SJSA1 (cell line): ENCODE results near the gene CACNB2. TPM values are rescaled to one million over a fixed set of nuclear protein-coding genes. Genes with fewer than 3 reads are reported as not detected.

ENCODE experiments used
- DNase-seq, 2 experiments: peaks; one replicate each; pipeline ENCODE4 v3.0.0-alpha.2; 2015 to 2020; ENCODE audit warnings: low spot score in 2 of 2, low read depth in 1 of 2
- H3K27ac ChIP-seq: fragments of 250-450 bp; sonication (Bioruptor Pico); 2 replicates; pipeline ENCODE4 v1.5.1; 2020; ENCODE audit warnings: mild to moderate bottlenecking, moderate library complexity
- H3K27me3 ChIP-seq: fragments of 250-450 bp; sonication (Bioruptor Pico); replicated peaks from 2 replicates; pipeline ENCODE4 v1.5.1; 2020; ENCODE audit warnings: mild to moderate bottlenecking, moderate library complexity
- H3K36me3 ChIP-seq: fragments of 250-450 bp; sonication (Bioruptor Pico); 2 replicates; pipeline ENCODE4 v1.5.1; 2020; ENCODE audit warnings: mild to moderate bottlenecking
- H3K4me1 ChIP-seq: fragments of 250-450 bp; sonication (Bioruptor Pico); replicated peaks from 2 replicates; pipeline ENCODE4 v1.6.1; 2021; ENCODE audit warnings: mild to moderate bottlenecking
- H3K4me3 ChIP-seq: fragments of 250-450 bp; sonication (Bioruptor Pico); 2 replicates; pipeline ENCODE4 v1.5.1; 2020; ENCODE audit warnings: mild to moderate bottlenecking
- H3K9me3 ChIP-seq: fragments of 250-450 bp; sonication (Bioruptor Pico); replicated peaks from 2 replicates; pipeline ENCODE4 v1.5.1; 2020; ENCODE audit warnings: mild to moderate bottlenecking
- total RNA-seq: library from RNA; depleted of rRNA; stranded (reverse); fragments of >200 nt; shearing (Covaris generic); gene quantifications from 2 replicates; pipeline ENCODE4 v1.2.3, GENCODE V29; 2014

Gene CACNB2
- total RNA-seq, 1 experiment from 2014 or later: not detected

DNA sequence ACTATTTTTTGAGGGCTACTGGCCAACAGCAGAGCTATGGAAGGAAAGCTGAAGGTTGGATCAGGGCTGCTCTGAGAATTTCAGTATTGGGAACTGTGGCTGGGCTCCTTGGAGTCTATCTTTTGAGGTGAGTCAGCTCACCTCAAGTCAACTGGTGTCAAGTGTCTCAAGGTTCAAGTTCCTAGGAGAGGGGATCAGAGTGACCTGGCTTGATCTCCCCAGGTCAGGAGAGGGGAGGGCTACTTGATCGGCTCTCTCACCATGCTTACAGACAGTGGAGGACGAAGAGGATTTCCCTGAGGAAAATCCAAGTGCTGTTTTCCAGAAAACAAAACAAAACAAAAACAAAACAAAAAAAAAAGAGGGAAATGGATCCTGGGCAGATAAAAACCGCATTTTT, 132.8 kb downstream of the CACNB2 start:
- Histone ChIP-seq H3K4me3 (no peak overlapping the region), H3K4me1 (no peaks in the 10 kb centered on the region), H3K27me3 (no peaks in the 10 kb centered on the region), H3K9me3 (no peaks in the 10 kb centered on the region), H3K27ac (no peak overlapping the region), H3K36me3 (no peaks in the 10 kb centered on the region)
- DNase-seq: no peak

GRCh38 chr10:18278181-18278580, 138.0 kb downstream of the CACNB2 start:
- DNase-seq: no peak
- Histone ChIP-seq H3K4me3 (no peak overlapping the region), H3K27me3 (no peaks in the 10 kb centered on the region), H3K4me1 (no peaks in the 10 kb centered on the region), H3K27ac (no peak overlapping the region), H3K9me3 (no peaks in the 10 kb centered on the region), H3K36me3 (no peaks in the 10 kb centered on the region)

GRCh38 chr10:18279173-18279572, 138.9 kb downstream of the CACNB2 start:
- DNase-seq: no peak
- H3K4me1 ChIP-seq: no peaks in the 10 kb centered on the region
- H3K27ac ChIP-seq: no peak overlapping the region
- H3K36me3 ChIP-seq: no peaks in the 10 kb centered on the region
- H3K4me3 ChIP-seq: no peak overlapping the region
- H3K9me3 ChIP-seq: no peaks in the 10 kb centered on the region; the same call in 1 of the 2 replicates
- H3K27me3 ChIP-seq: no peaks in the 10 kb centered on the region

- Histone ChIP-seq H3K4me3 (no peak overlapping the region), H3K27ac (no peak overlapping the region), H3K9me3 (no peaks in the 10 kb centered on the region; the same call in 1 of the 2 replicates), H3K36me3 (no peaks in the 10 kb centered on the region), H3K4me1 (no peaks in the 10 kb centered on the region), H3K27me3 (no peaks in the 10 kb centered on the region)
- no peak for DNase-seq
Measured at GRCh38 chr10:18282094-18282493, 141.9 kb downstream of the CACNB2 start.

- 0 out of 2 replicates have a peak, but pooled peaks cover 3% of the 10 kb centered on the region for H3K27me3 ChIP-seq
- no peaks in the 10 kb centered on the region for H3K4me1 ChIP-seq
- no peak overlapping the region for H3K4me3 ChIP-seq
- no peaks in the 10 kb centered on the region for H3K9me3 ChIP-seq
- H3K27ac ChIP-seq: no peak overlapping the region
- DNase-seq: no peak
- no peaks in the 10 kb centered on the region for H3K36me3 ChIP-seq
Measured at GRCh38 chr10:18290651-18291313, 150.6 kb downstream of the CACNB2 start.

DNA sequence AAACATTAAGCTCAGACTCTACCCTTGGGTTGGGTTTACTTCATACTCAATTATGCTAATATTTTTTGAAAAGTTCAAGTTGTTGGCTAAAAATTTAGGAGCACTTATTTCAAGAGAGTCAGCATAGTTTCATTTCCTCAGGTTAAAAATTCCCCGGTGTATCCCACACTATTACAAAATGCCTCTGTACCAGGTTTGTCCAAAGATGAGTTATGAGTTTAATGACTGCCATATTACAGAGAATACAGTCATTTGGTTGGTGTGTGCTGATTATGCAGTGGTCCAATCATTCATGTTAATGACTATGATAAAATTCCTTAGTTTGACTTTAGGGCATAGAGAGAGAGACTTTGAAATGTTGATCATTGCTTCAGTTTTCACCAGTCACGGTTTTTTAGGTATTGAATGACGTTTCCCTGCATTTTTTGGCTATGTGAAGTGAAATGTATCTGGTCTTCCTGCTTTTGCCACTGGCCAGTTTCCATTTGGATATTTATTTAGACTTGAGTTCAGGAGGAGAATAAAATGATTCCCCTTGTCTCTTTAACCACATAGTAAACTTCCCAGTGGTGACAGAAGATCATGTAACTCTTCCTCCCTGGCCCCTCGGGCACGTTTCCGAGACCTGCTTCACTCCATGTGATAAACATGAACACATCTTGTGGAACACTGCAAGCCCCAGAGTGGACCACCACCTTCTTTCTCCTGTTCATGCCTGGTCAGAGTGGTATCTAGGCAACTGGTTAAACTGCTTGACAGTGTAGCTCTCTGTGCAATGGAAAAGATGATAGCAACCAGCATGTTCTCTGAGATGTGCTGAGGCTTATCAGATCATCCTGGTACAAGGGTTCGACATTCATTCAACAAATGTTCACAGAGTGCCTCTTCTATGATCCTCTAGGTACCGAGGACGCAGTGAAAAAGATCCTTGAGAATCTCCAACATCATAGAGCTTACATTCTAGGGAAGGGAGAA, 153.6 kb downstream of the CACNB2 start:
- Histone ChIP-seq H3K4me1 (no peaks in the 10 kb centered on the region), H3K4me3 (no peak overlapping the region), H3K27me3 (0 out of 2 replicates have a peak, but pooled peaks cover 3% of the 10 kb centered on the region), H3K36me3 (no peaks in the 10 kb centered on the region), H3K27ac (no peak overlapping the region), H3K9me3 (no peaks in the 10 kb centered on the region)
- no peak for DNase-seq

GRCh38 chr10:18294633-18295032, 154.4 kb downstream of the CACNB2 start:
- no peaks in the 10 kb centered on the region for H3K36me3 ChIP-seq
- H3K9me3 ChIP-seq: no peaks in the 10 kb centered on the region
- H3K27me3 ChIP-seq: 0 out of 2 replicates have a peak, but pooled peaks cover 3% of the 10 kb centered on the region
- H3K27ac ChIP-seq: no peak overlapping the region
- no peaks in the 10 kb centered on the region for H3K4me1 ChIP-seq
- DNase-seq: no peak
- H3K4me3 ChIP-seq: no peak overlapping the region

DNA sequence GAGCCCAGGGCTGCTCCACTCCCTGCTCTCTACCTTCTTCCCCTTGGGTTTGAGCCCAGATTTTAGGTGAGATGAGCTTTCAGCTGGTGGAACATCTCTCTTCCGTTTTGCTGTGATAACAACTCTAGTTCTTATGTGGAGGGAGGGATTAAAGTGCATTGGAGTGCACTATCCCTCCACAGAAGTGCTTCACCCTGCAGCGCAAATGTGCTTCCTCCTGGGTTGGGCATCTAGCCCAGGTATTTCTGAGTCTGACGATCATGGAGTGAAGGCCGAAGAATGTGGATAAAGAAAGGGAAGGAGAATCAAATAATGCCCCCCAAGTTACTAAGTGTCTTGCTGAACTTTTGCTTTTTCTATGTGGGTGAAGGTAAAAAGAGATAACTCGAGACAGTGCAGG, 157.4 kb downstream of the CACNB2 start:
- Histone ChIP-seq H3K4me1 (no peaks in the 10 kb centered on the region), H3K4me3 (no peak overlapping the region), H3K36me3 (no peaks in the 10 kb centered on the region), H3K9me3 (no peaks in the 10 kb centered on the region), H3K27me3 (0 out of 2 replicates have a peak, but pooled peaks cover 3% of the 10 kb centered on the region), H3K27ac (no peak overlapping the region)
- no peak for DNase-seq

DNA sequence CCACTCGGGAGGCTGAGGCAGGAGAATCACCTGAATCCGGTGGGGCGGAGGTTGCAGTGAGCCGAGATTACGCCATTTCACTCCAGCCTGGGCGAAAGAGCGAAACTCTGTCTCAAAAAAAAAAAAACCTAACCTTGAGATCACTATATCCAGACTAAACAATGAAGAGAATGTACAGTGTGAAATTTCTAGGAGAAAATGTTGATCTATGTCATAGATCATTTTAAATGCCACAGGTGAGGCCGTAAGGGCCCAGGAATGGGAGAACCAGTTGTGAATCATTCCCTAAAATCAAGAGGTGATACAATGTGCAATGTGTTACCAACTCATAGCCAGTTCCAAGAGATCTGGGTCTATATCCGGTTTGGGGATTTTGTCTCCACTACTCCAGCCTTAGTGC, 158.0 kb downstream of the CACNB2 start:
- no peak overlapping the region for H3K4me3 ChIP-seq
- H3K36me3 ChIP-seq: no peaks in the 10 kb centered on the region
- DNase-seq: no peak
- H3K27me3 ChIP-seq: 0 out of 2 replicates have a peak, but pooled peaks cover 2% of the 10 kb centered on the region
- H3K9me3 ChIP-seq: no peaks in the 10 kb centered on the region
- no peaks in the 10 kb centered on the region for H3K4me1 ChIP-seq
- no peak overlapping the region for H3K27ac ChIP-seq

DNA sequence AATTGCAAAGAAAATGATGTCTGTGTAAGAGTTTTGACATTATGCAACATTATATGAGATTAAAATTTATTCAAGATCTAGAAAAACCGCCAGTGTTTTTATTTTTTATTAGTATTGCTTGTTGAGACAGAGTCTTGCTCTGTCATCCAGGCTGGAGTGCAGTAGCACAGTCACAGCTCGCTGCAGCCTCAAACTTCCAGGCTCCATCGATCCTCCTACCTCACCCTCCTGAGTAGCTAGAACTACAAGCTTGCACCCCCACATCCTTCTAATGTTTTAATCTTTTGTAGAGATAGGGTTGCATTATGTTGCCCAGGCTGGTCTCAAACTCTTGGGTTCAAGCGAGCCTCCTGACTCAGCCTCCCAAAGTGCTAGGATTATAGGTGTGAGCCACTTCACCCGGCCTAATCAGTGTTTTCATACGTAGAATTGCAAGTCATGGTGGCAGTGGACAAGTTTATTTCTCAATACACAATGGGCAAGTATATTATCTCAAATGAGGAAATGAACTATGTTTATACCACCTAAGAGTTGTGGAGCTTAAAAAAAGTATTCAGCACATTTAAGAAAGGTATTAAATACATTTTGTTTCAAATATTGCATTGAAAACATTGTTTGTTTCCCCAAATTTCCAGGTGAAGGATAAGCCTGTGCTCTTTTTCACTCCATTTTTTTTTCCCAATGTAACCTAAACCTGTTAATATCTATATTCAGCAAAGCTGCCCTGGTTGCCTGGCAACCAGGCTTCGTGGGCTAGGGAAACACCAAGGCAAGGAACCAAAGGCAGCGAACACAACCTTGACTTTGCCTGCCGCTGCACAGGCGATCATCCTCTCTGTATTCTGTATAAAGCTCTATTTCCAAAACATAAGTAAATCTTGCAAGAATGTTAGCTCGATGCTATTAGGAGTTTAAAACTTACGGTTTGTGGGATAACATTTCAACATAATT, 163.9 kb downstream of the CACNB2 start:
- no peak overlapping the region for H3K4me3 ChIP-seq
- no peaks in the 10 kb centered on the region for H3K36me3 ChIP-seq

GRCh38 chr10:18306031-18306430, 165.8 kb downstream of the CACNB2 start:
- Histone ChIP-seq H3K27ac (no peak overlapping the region), H3K9me3 (no peaks in the 10 kb centered on the region), H3K36me3 (no peaks in the 10 kb centered on the region), H3K27me3 (no peaks in the 10 kb centered on the region), H3K4me1 (no peaks in the 10 kb centered on the region), H3K4me3 (no peak overlapping the region)
- DNase-seq: no peak

More for the DNA sequence above, 163.9 kb downstream of the CACNB2 start:
- no peak overlapping the region for H3K27ac ChIP-seq
- H3K27me3 ChIP-seq: no peaks in the 10 kb centered on the region
- no peak for DNase-seq
- no peaks in the 10 kb centered on the region for H3K9me3 ChIP-seq
- no peaks in the 10 kb centered on the region for H3K4me1 ChIP-seq

GRCh38 chr10:18308600-18308999, 168.4 kb downstream of the CACNB2 start:
- H3K27me3 ChIP-seq: no peaks in the 10 kb centered on the region
- H3K4me1 ChIP-seq: no peaks in the 10 kb centered on the region
- H3K27ac ChIP-seq: no peak overlapping the region
- no peaks in the 10 kb centered on the region for H3K36me3 ChIP-seq
- DNase-seq: no peak
- no peak overlapping the region for H3K4me3 ChIP-seq
- H3K9me3 ChIP-seq: no peaks in the 10 kb centered on the region

GRCh38 chr10:18310761-18311160, 170.5 kb downstream of the CACNB2 start:
- Histone ChIP-seq H3K27ac (no peak overlapping the region), H3K4me1 (no peaks in the 10 kb centered on the region), H3K27me3 (no peaks in the 10 kb centered on the region), H3K9me3 (no peaks in the 10 kb centered on the region), H3K4me3 (no peak overlapping the region), H3K36me3 (no peaks in the 10 kb centered on the region)
- DNase-seq: no peak
